GM23338 (cell line): ENCODE results near the gene MGLL. TPM values are rescaled to one million over a fixed set of nuclear protein-coding genes. Genes with fewer than 3 reads are reported as not detected.

ENCODE experiments used
- ATAC-seq: fragments of 200-7000 bp; cut with Tn5 transposase; 3 replicates; pipeline ENCODE4 v1.9.1; 2020
- DNase-seq: peaks from one replicate; pipeline ENCODE4 v3.0.0-alpha.2; 2015; ENCODE audit warnings: low spot score
- H2AFZ ChIP-seq: fragments of 200-600 bp; sonication (generic); 2 replicates; pipeline ENCODE4 v1.8.0; 2016; ENCODE audit warnings: antibody characterized with exemption, mild to moderate bottlenecking, moderate library complexity
- H3F3A ChIP-seq: fragments of 200-600 bp; sonication (generic); replicated peaks from 2 replicates; pipeline ENCODE4 v1.8.0; 2017; ENCODE audit warnings: antibody characterized with exemption, mixed run types, low read depth
- H3K27ac ChIP-seq: fragments of 200-600 bp; sonication (generic); 2 replicates; pipeline ENCODE4 v1.6.1; 2016; ENCODE audit warnings: low read depth
- H3K27me3 ChIP-seq: fragments of 200-600 bp; sonication (generic); 2 replicates; pipeline ENCODE4 v1.8.0; 2016; ENCODE audit warnings: mild to moderate bottlenecking, mixed run types, moderate library complexity; ENCODE audit not compliant: insufficient read depth
- H3K36me3 ChIP-seq: fragments of 200-600 bp; sonication (generic); 2 replicates; pipeline ENCODE4 v1.8.0; 2016; ENCODE audit warnings: mild to moderate bottlenecking; ENCODE audit not compliant: insufficient read depth
- H3K4me1 ChIP-seq: fragments of 200-600 bp; sonication (generic); 2 replicates; pipeline ENCODE4 v1.8.0; 2016; ENCODE audit warnings: mild to moderate bottlenecking, moderate library complexity; ENCODE audit not compliant: insufficient read depth
- H3K4me2 ChIP-seq: fragments of 200-600 bp; sonication (generic); 2 replicates; pipeline ENCODE4 v1.7.1; 2017; ENCODE audit warnings: mixed run types
- H3K4me3 ChIP-seq: fragments of 200-600 bp; sonication (generic); 2 replicates; pipeline ENCODE4 v1.6.1; 2016; ENCODE audit warnings: mixed run types
- H3K79me2 ChIP-seq: fragments of 200-600 bp; sonication (generic); replicated peaks from 2 replicates; pipeline ENCODE4 v1.8.0; 2017; ENCODE audit warnings: mild to moderate bottlenecking; ENCODE audit not compliant: insufficient read depth
- H3K9me2 ChIP-seq: fragments of 200-600 bp; sonication (generic); 2 replicates; pipeline ENCODE4 v1.8.0; 2017; ENCODE audit not compliant: insufficient read depth
- H4K20me1 ChIP-seq: fragments of 200-600 bp; sonication (generic); replicated peaks from 2 replicates; pipeline ENCODE4 v1.8.0; 2017; ENCODE audit warnings: mild to moderate bottlenecking; ENCODE audit not compliant: insufficient read depth
- H3K27ac Mint-ChIP-seq: 2 replicates; pipeline ENCODE4 v1.8.0; 2020; ENCODE audit warnings: inconsistent platforms, mild to moderate bottlenecking, moderate library complexity, mixed read lengths
- H3K27me3 Mint-ChIP-seq: 3 replicates; pipeline ENCODE4 v1.8.0; 2022; ENCODE audit warnings: low read depth, mild to moderate bottlenecking, moderate library complexity, mixed read lengths, inconsistent platforms; ENCODE audit not compliant: insufficient read depth, poor library complexity
- H3K36me3 Mint-ChIP-seq: 3 replicates; pipeline ENCODE4 v1.8.0; 2021; ENCODE audit warnings: low read depth, mild to moderate bottlenecking, inconsistent platforms, moderate library complexity, mixed read lengths
- H3K4me1 Mint-ChIP-seq: 3 replicates; pipeline ENCODE4 v1.8.0; 2020; ENCODE audit warnings: mild to moderate bottlenecking, inconsistent platforms, mixed read lengths
- H3K4me3 Mint-ChIP-seq: 3 replicates; pipeline ENCODE4 v1.8.0; 2021; ENCODE audit warnings: moderate library complexity, mild to moderate bottlenecking, inconsistent platforms, mixed read lengths
- H3K9me3 Mint-ChIP-seq: 3 replicates; pipeline ENCODE4 v1.8.0; 2020; ENCODE audit warnings: moderate library complexity, mild to moderate bottlenecking, inconsistent platforms, mixed read lengths
- EZH2 ChIP-seq: fragments of 200-600 bp; sonication (generic); IDR thresholded peaks from one replicate; pipeline ENCODE4 v1.8.0; 2017; ENCODE audit warnings: antibody characterized with exemption, mild to moderate bottlenecking, low read depth; ENCODE audit not compliant: unreplicated experiment
- EZH2phosphoT487 ChIP-seq: fragments of 200-600 bp; sonication (generic); IDR thresholded peaks from one replicate; pipeline ENCODE4 v1.8.1; 2018; ENCODE audit warnings: antibody characterized with exemption; ENCODE audit not compliant: unreplicated experiment
- JUNB ChIP-seq: IDR thresholded peaks from one replicate; pipeline ENCODE4 v1.6.1; 2016; ENCODE audit warnings: antibody characterized with exemption; ENCODE audit not compliant: unreplicated experiment
- NANOG ChIP-seq: IDR thresholded peaks from 2 replicates; pipeline ENCODE4 v1.6.1; 2016; ENCODE audit warnings: antibody characterized with exemption, borderline replicate concordance
- POLR2AphosphoS5 ChIP-seq: IDR thresholded peaks from 2 replicates; pipeline ENCODE4 v1.6.1; 2016; ENCODE audit warnings: antibody characterized with exemption, low read depth
- STAT1 ChIP-seq: IDR thresholded peaks from one replicate; pipeline ENCODE4 v1.6.1; 2016; ENCODE audit warnings: antibody characterized with exemption; ENCODE audit not compliant: unreplicated experiment
- polyA plus RNA-seq: library from polyadenylated mRNA; unstranded; fragments of >200 nt; fragmentation: Nextera tagmentation; extraction: Ambion mirVana; gene quantifications from 2 replicates; pipeline ENCODE4 v1.2.1, GENCODE V29; 2016
- total RNA-seq: library from RNA; depleted of rRNA; stranded (reverse); fragments of >200 nt; shearing (Covaris generic); gene quantifications from 2 replicates; pipeline ENCODE4 v1.2.3, GENCODE V29; 2014
- TF ChIP-seq, protein P1 (sequence below), 2 experiments: fragments of 200-600 bp in 1 of 2; sonication (generic) in 1 of 2; conservative IDR thresholded peaks; 2 replicates each; pipeline versions ENCODE4 v1.5.1 to v1.6.1; 2016 to 2017; ENCODE audit warnings: antibody characterized with exemption in 2 of 2, low read depth in 2 of 2, mild to moderate bottlenecking in 2 of 2, moderate library complexity in 1 of 2
- TF ChIP-seq, protein P2 (sequence below): IDR thresholded peaks from one replicate; pipeline ENCODE4 v1.6.1; 2018; ENCODE audit warnings: antibody characterized with exemption; ENCODE audit not compliant: unreplicated experiment
- TF ChIP-seq, protein P3 (sequence below): IDR thresholded peaks from 2 replicates; pipeline ENCODE4 v1.6.1; 2016; ENCODE audit warnings: antibody characterized with exemption

The MGLL gene
- total and polyA plus RNA-seq, 2 experiments from 2014 or later = 0.71 to 0.83 TPM

DNA sequence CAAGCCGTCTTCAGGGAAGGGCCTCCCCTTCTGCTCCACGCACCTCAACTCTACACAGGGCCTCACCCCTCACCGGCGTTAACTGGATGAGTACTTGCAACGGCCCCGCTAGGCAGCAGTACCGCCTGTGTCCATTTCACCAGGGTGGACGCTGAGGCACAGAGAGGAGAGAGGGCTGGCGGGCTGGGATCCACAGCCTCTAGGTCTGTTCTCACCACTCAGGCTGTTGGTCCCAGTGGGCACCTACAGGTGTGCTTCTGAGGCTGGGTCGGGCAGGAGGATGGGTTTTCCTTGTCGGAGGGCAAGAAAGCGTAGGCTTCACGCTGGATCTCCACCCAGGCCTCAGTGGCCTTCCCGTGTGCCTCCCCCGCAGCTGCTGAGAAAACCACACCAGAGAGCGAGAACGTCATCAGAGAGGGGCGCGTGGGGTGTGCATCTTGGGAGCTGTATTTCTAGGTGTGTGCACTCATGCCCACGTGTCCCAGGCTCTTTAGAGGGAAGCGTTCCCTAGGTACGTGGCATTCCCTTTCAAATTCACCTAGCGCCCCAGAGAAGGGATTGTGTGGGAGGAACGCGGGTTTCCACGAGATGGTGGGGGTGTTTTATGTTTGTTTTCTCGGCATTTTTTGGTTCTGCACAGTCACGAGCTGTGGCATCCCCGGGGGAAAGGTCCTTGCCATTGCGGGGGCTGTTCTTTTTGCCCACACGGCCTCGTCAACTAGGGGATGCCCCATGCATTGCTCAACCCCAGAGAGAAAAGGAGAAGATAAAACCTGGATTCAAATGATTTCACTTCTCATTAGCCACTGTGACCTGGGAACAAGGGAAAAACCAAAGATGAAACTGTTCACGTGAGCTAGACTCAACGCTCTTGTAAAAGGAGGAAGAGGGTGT lies 67.7 kb downstream of the MGLL start (continued):
- TF ChIP-seq, protein P1, sequence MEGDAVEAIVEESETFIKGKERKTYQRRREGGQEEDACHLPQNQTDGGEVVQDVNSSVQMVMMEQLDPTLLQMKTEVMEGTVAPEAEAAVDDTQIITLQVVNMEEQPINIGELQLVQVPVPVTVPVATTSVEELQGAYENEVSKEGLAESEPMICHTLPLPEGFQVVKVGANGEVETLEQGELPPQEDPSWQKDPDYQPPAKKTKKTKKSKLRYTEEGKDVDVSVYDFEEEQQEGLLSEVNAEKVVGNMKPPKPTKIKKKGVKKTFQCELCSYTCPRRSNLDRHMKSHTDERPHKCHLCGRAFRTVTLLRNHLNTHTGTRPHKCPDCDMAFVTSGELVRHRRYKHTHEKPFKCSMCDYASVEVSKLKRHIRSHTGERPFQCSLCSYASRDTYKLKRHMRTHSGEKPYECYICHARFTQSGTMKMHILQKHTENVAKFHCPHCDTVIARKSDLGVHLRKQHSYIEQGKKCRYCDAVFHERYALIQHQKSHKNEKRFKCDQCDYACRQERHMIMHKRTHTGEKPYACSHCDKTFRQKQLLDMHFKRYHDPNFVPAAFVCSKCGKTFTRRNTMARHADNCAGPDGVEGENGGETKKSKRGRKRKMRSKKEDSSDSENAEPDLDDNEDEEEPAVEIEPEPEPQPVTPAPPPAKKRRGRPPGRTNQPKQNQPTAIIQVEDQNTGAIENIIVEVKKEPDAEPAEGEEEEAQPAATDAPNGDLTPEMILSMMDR (conservative IDR thresholded peaks at IDR 0.05; ENCODE audit: low read depth in 2 of 2) = no peak
- TF ChIP-seq EZH2phosphoT487 = no peak
- no peak for TF ChIP-seq STAT1
- no peak for TF ChIP-seq NANOG
- no peak for TF ChIP-seq EZH2
- TF ChIP-seq, protein P2, sequence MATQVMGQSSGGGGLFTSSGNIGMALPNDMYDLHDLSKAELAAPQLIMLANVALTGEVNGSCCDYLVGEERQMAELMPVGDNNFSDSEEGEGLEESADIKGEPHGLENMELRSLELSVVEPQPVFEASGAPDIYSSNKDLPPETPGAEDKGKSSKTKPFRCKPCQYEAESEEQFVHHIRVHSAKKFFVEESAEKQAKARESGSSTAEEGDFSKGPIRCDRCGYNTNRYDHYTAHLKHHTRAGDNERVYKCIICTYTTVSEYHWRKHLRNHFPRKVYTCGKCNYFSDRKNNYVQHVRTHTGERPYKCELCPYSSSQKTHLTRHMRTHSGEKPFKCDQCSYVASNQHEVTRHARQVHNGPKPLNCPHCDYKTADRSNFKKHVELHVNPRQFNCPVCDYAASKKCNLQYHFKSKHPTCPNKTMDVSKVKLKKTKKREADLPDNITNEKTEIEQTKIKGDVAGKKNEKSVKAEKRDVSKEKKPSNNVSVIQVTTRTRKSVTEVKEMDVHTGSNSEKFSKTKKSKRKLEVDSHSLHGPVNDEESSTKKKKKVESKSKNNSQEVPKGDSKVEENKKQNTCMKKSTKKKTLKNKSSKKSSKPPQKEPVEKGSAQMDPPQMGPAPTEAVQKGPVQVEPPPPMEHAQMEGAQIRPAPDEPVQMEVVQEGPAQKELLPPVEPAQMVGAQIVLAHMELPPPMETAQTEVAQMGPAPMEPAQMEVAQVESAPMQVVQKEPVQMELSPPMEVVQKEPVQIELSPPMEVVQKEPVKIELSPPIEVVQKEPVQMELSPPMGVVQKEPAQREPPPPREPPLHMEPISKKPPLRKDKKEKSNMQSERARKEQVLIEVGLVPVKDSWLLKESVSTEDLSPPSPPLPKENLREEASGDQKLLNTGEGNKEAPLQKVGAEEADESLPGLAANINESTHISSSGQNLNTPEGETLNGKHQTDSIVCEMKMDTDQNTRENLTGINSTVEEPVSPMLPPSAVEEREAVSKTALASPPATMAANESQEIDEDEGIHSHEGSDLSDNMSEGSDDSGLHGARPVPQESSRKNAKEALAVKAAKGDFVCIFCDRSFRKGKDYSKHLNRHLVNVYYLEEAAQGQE = no peak

DNA sequence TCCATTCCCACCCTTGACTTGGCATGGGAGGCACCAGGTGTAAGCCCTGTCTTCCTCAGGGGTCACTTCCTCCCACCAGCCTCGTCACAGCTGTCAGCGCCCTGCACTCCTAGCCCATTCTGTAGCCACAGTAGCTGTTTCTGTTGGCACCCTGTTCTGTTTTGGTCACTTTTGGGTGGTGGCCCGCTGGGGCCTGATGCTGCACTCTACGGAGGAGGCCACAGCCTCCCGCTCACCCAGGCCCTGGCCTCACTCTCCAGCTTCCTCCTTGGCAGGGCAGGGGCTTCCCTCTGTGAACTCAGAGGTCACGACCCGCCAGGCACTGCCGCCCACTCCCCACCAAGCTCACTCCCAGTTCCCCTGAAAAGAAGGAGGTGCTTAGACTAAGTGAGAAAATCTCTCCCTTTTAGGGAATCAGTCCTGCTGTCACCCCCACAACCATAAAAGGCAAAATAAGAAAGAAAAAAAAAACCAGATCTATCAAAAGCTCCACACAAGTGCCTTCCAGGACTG lies 68.4 kb downstream of the MGLL start:
- peaks cover 7% of the 10 kb centered on the region for H3K4me1 Mint-ChIP-seq

More for the DNA sequence above, 68.4 kb downstream of the MGLL start:
- Histone ChIP-seq H3F3A (no peaks in the 10 kb centered on the region), H3K4me3 (no peak overlapping the region), H2AFZ (no peak overlapping the region), H3K36me3 (no peaks in the 10 kb centered on the region), H3K4me2 (no peak overlapping the region), H4K20me1 (no peaks in the 10 kb centered on the region), H3K27ac (no peak overlapping the region), H3K9me2 (no peaks in the 10 kb centered on the region), H3K27me3 (no peaks in the 10 kb centered on the region), H3K79me2 (no peaks in the 10 kb centered on the region), H3K4me1 (no peaks in the 10 kb centered on the region)
- Mint-ChIP-seq H3K4me3 (no peak overlapping the region), H3K27ac (no peak overlapping the region), H3K9me3 (no peaks in the 10 kb centered on the region; the same call in 2 of the 3 replicates), H3K36me3 (no peaks in the 10 kb centered on the region), H3K27me3 (peaks cover 5% of the 10 kb centered on the region)
- TF ChIP-seq JUNB (no peak), EZH2 (no peak), POLR2AphosphoS5 (no peak), EZH2phosphoT487 (no peak)
- TF ChIP-seq, protein P3, sequence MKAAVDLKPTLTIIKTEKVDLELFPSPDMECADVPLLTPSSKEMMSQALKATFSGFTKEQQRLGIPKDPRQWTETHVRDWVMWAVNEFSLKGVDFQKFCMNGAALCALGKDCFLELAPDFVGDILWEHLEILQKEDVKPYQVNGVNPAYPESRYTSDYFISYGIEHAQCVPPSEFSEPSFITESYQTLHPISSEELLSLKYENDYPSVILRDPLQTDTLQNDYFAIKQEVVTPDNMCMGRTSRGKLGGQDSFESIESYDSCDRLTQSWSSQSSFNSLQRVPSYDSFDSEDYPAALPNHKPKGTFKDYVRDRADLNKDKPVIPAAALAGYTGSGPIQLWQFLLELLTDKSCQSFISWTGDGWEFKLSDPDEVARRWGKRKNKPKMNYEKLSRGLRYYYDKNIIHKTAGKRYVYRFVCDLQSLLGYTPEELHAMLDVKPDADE = no peak
- ATAC-seq (no peak; the same call in 2 of the 3 replicates), DNase-seq (no peak)
